H1 (cell line): Measurements from ENCODE around the gene UMAD1. TPM values are rescaled to one million over a fixed set of nuclear protein-coding genes. Genes with fewer than 3 reads are reported as not detected.

ENCODE experiments used
- CTCF ChIA-PET: fragments of 300-600 bp; sonication (Branson Sonifier 250); formaldehyde crosslinking; loops from one replicate; lab custom pipeline; 2021; ENCODE audit not compliant: partially characterized antibody; lab: Charles Lee
- POLR2A ChIA-PET: fragments of 300-600 bp; sonication (Branson Sonifier 250); formaldehyde crosslinking; loops from one replicate; lab custom pipeline; 2021; ENCODE audit warnings: inconsistent platforms; ENCODE audit not compliant: partially characterized antibody; lab: Charles Lee
- DNase-seq, 2 experiments: peaks; one replicate each; pipeline versions ENCODE4 v3.0.0 to v3.0.0-alpha.2; 2010 to 2022; ENCODE audit warnings: low spot score in 2 of 2, low read depth in 1 of 2, mixed read lengths in 1 of 2
- FAIRE-seq: peaks from 2 replicates; lab custom pipeline; 2011; peaks lifted over from hg19 to GRCh38; lab: Jason Lieb, UNC
- H2AFZ ChIP-seq: 2 replicates; pipeline ENCODE4 v1.8.1; 2012; ENCODE audit warnings: low read length, inconsistent platforms
- H2AK5ac ChIP-seq: 2 replicates; pipeline ENCODE4 v1.6.1; 2013; ENCODE audit warnings: low read depth, low read length
- H2BK120ac ChIP-seq: replicated peaks from 2 replicates; pipeline ENCODE3; 2013; ENCODE audit warnings: low read depth, low read length, inconsistent platforms
- H2BK12ac ChIP-seq: 2 replicates; pipeline ENCODE4 v1.6.1; 2013; ENCODE audit warnings: low read depth, low read length
- H2BK15ac ChIP-seq: 2 replicates; pipeline ENCODE4 v1.6.1; 2013; ENCODE audit warnings: low read length
- H2BK20ac ChIP-seq: 2 replicates; pipeline ENCODE4 v1.6.1; 2013; ENCODE audit warnings: low read length
- H2BK5ac ChIP-seq: 2 replicates; pipeline ENCODE4 v1.6.1; 2013; ENCODE audit warnings: low read depth, low read length
- H3K14ac ChIP-seq: 2 replicates; pipeline ENCODE4 v1.6.1; 2013; ENCODE audit warnings: inconsistent platforms; ENCODE audit not compliant: insufficient read length
- H3K18ac ChIP-seq: 2 replicates; pipeline ENCODE4 v1.6.1; 2013; ENCODE audit warnings: low read length; ENCODE audit errors: extremely low read depth
- H3K23ac ChIP-seq: 2 replicates; pipeline ENCODE4 v1.6.1; 2013; ENCODE audit warnings: inconsistent platforms; ENCODE audit not compliant: insufficient read length
- H3K23me2 ChIP-seq: 2 replicates; pipeline ENCODE4 v1.6.1; 2013; ENCODE audit warnings: low read depth, low read length
- H3K27ac ChIP-seq: 2 replicates; pipeline ENCODE4 v1.6.1; 2011; ENCODE audit warnings: low read depth, low read length, inconsistent platforms
- H3K27me3 ChIP-seq, 4 experiments: replicated peaks in 1 of 4; 1 replicate in 1 of 4; 2 replicates in 3 of 4; pipeline versions ENCODE4 v1.6.1 to v1.8.1; 2011 to 2013; ENCODE audit warnings: low read length in 3 of 4, mild to moderate bottlenecking in 3 of 4, inconsistent platforms in 2 of 4, mixed read lengths in 2 of 4, moderate library complexity in 1 of 4; ENCODE audit not compliant: control insufficient read depth in 3 of 4, insufficient read depth in 3 of 4; ENCODE audit errors: extremely low read depth in 1 of 4
- H3K36me3 ChIP-seq, 4 experiments: 2 replicates each; pipeline versions ENCODE4 v1.6.1 to v1.8.1; 2011 to 2013; ENCODE audit warnings: mild to moderate bottlenecking in 4 of 4, low read length in 3 of 4, moderate library complexity in 2 of 4, control low read depth in 1 of 4, inconsistent platforms in 1 of 4; ENCODE audit not compliant: insufficient read depth in 4 of 4, control insufficient read depth in 2 of 4
- H3K4ac ChIP-seq: replicated peaks from 2 replicates; pipeline ENCODE3; 2013; ENCODE audit warnings: low read length, low read depth, mixed read lengths, inconsistent platforms; ENCODE audit not compliant: insufficient read length
- H3K4me1 ChIP-seq, 4 experiments: replicated peaks in 1 of 4; 1 replicate in 1 of 4; 2 replicates in 3 of 4; pipeline versions ENCODE4 v1.6.1 to v1.8.1; 2011 to 2013; ENCODE audit warnings: low read length in 3 of 4, inconsistent platforms in 2 of 4, mixed read lengths in 1 of 4; ENCODE audit not compliant: insufficient read depth in 4 of 4, control insufficient read depth in 3 of 4
- H3K4me2 ChIP-seq, 2 experiments: 2 replicates each; pipeline versions ENCODE4 v1.6.1 to v1.8.1; 2011 to 2013; ENCODE audit warnings: low read depth in 2 of 2, low read length in 2 of 2, control low read depth in 1 of 2, inconsistent platforms in 1 of 2, mild to moderate bottlenecking in 1 of 2; ENCODE audit not compliant: insufficient read depth in 1 of 2
- H3K4me3 ChIP-seq, 4 experiments: fragments of 200-600, 300-600 bp in 1 of 4; sonication (generic), shearing (Covaris generic), sonication (Bioruptor Twin) in 1 of 4; 2 replicates each; pipeline versions ENCODE4 v1.5.1 to v1.8.1; 2011 to 2016; ENCODE audit warnings: low read length in 4 of 4, low read depth in 3 of 4, control low read depth in 2 of 4, inconsistent platforms in 2 of 4, mild to moderate bottlenecking in 2 of 4, mixed read lengths in 1 of 4, moderate library complexity in 1 of 4; ENCODE audit not compliant: insufficient read depth in 2 of 4; ENCODE audit errors: extremely low read depth in 1 of 4
- H3K56ac ChIP-seq: replicated peaks from 2 replicates; pipeline ENCODE3; 2013; ENCODE audit warnings: low read depth, mild to moderate bottlenecking, mixed read lengths, low read length, inconsistent platforms; ENCODE audit not compliant: insufficient read length
- H3K79me1 ChIP-seq: 2 replicates; pipeline ENCODE4 v1.6.1; 2013; ENCODE audit warnings: low read depth, low read length, control low read depth
- H3K79me2 ChIP-seq, 2 experiments: 2 replicates each; pipeline versions ENCODE4 v1.6.1 to v1.8.1; 2012 to 2013; ENCODE audit warnings: low read length in 2 of 2, mild to moderate bottlenecking in 2 of 2, inconsistent platforms in 1 of 2; ENCODE audit not compliant: insufficient read depth in 2 of 2, control insufficient read depth in 1 of 2
- H3K9ac ChIP-seq, 4 experiments: replicated peaks in 1 of 4; 1 replicate in 1 of 4; 2 replicates in 3 of 4; pipeline versions ENCODE4 v1.6.1 to v1.8.1; 2011 to 2013; ENCODE audit warnings: low read depth in 3 of 4, low read length in 3 of 4, control low read depth in 2 of 4, mild to moderate bottlenecking in 2 of 4, moderate library complexity in 2 of 4, inconsistent platforms in 1 of 4; ENCODE audit errors: extremely low read depth in 1 of 4
- H3K9me3 ChIP-seq, 2 experiments: 2 replicates each; pipeline versions ENCODE4 v1.6.1 to v1.8.1; 2012 to 2013; ENCODE audit warnings: mild to moderate bottlenecking in 2 of 2, moderate library complexity in 2 of 2, control low read depth in 1 of 2, inconsistent platforms in 1 of 2, low read depth in 1 of 2, low read length in 1 of 2, mixed read lengths in 1 of 2; ENCODE audit not compliant: insufficient read depth in 2 of 2
- H4K20me1 ChIP-seq, 2 experiments: replicated peaks in 1 of 2; 2 replicates each; pipeline versions ENCODE3 to v1.8.1; 2011 to 2013; ENCODE audit warnings: inconsistent platforms in 2 of 2, low read length in 2 of 2, mild to moderate bottlenecking in 1 of 2; ENCODE audit not compliant: insufficient read depth in 2 of 2, control insufficient read depth in 1 of 2
- H4K5ac ChIP-seq: 2 replicates; pipeline ENCODE4 v1.6.1; 2013; ENCODE audit warnings: low read length, low read depth, mixed read lengths, inconsistent platforms; ENCODE audit not compliant: insufficient read length
- H4K8ac ChIP-seq: 2 replicates; pipeline ENCODE4 v1.8.0; 2013; ENCODE audit warnings: mild to moderate bottlenecking, moderate library complexity, low read length, inconsistent platforms; ENCODE audit not compliant: insufficient read depth; ENCODE audit errors: extremely low read depth
- H4K91ac ChIP-seq: replicated peaks from 2 replicates; pipeline ENCODE3; 2013; ENCODE audit warnings: low read length, mixed read lengths, inconsistent platforms; ENCODE audit not compliant: insufficient read length
- ASH2L ChIP-seq: fragments of 200-600, 300-600 bp; sonication (generic); IDR thresholded peaks from one replicate; pipeline ENCODE4 v1.7.1; 2017; ENCODE audit warnings: low read length
- BACH1 ChIP-seq: IDR thresholded peaks from 2 replicates; pipeline ENCODE4 v1.6.1; 2012; ENCODE audit warnings: low read length, improper control_type of control experiment
- CREB1 ChIP-seq: IDR thresholded peaks from 2 replicates; pipeline ENCODE4 v1.6.1; 2012; ENCODE audit warnings: inconsistent platforms
- HDAC2 ChIP-seq, 2 experiments: fragments of 300-600 bp in 1 of 2; sonication (generic) in 1 of 2; IDR thresholded peaks; 2 replicates each; pipeline ENCODE4 v1.6.1; 2011 to 2012; ENCODE audit warnings: low read depth in 2 of 2, low read length in 2 of 2, mild to moderate bottlenecking in 2 of 2, moderate library complexity in 2 of 2, borderline replicate concordance in 1 of 2, inconsistent platforms in 1 of 2
- PHF8 ChIP-seq: fragments of 200-600 bp; sonication (generic); conservative IDR thresholded peaks from 2 replicates; pipeline ENCODE4 v1.7.1; 2012; ENCODE audit warnings: low read depth, mild to moderate bottlenecking, inconsistent platforms, low read length, moderate library complexity
- POLR2AphosphoS5 ChIP-seq: IDR thresholded peaks from 2 replicates; pipeline ENCODE4 v1.6.1; 2011; ENCODE audit warnings: low read depth, low read length
- SP1 ChIP-seq: IDR thresholded peaks from 2 replicates; pipeline ENCODE4 v1.6.1; 2011; ENCODE audit warnings: low read depth, low read length
- SUZ12 ChIP-seq: fragments of 200-600 bp; sonication (generic); IDR thresholded peaks from 2 replicates; pipeline ENCODE4 v1.6.1; 2012; ENCODE audit warnings: mild to moderate bottlenecking, inconsistent platforms, low read length, moderate library complexity, mixed read lengths
- TEAD4 ChIP-seq: IDR thresholded peaks from 2 replicates; pipeline ENCODE4 v1.6.1; 2012; ENCODE audit warnings: low read depth, low read length, inconsistent platforms, mixed read lengths
- WGBS, 2 experiments: shearing (Covaris generic) in 1 of 2; methylation state at CpG; one replicate each; pipeline versions ENCODE4 v1.1.6 to v1.1.7; 2013 to 2015; ENCODE audit warnings: low lambda C conversion rate in 2 of 2, mixed read lengths in 2 of 2, inconsistent platforms in 1 of 2, low coverage in 1 of 2, missing lambda C conversion rate in 1 of 2; ENCODE audit not compliant: insufficient replicate concordance in 2 of 2, insufficient coverage in 1 of 2, insufficient read length in 1 of 2; ENCODE audit errors: extremely low coverage in 1 of 2, missing lambda C conversion rate in 1 of 2; 5-methylcytosine and 5-hydroxymethylcytosine counted together
- polyA plus RNA-seq, 7 experiments: library from polyadenylated mRNA; depleted of rRNA in 3 of 7; stranded (reverse) in 5 of 7; unstranded in 2 of 7; fragments of >200 nt in 5 of 7; fragments of 200-250 nt in 2 of 7; gene quantifications; 1 replicate in 5 of 7; 2 replicates in 1 of 7; 4 replicates in 1 of 7; pipeline versions ENCODE4 v1.2.1 to v1.2.3, GENCODE V29; 2011 to 2013; ENCODE audit warnings: missing spikeins in 2 of 7, mixed read lengths in 2 of 7
- total RNA-seq: library from RNA; stranded (reverse); fragmentation: NEBNext Ultra II Directional; extraction: Animal tissue kit (Norgen Biotek cat#: 25700); gene quantifications from 2 replicates; pipeline ENCODE4 v1.2.1, GENCODE V29; 2021
- TF ChIP-seq, protein P1 (sequence below): IDR thresholded peaks from 2 replicates; pipeline ENCODE4 v1.6.1; 2011; ENCODE audit warnings: low read length, improper control_type of control experiment

The UMAD1 gene
- total and polyA plus RNA-seq, 2 of the 8 experiments (the other 6 are each of a cell fraction or from before 2014, with no cell fraction given): 10.4 to 12.3 TPM

DNA sequence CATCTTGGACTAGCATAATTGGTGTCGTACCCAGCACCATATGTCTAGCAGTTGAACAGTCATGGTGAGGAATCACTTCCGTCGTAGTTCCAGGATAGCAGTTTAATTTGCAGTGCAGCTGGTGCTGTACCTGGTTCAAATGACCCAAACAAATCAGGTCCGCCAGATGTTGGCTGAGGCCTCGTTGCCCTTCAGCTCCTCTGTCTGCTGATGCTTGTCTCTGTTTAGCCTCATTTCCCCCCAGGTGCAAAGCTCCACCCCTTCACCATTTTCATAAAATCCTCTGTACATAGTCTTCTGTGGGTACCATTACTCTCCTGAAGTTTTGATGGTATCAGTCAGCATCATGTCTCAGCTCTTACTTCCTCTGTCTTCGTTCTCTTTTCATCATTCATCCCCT lies 35.1 kb downstream of the UMAD1 start:
- H3K9me3 ChIP-seq: peaks cover 0 to 2% of the 10 kb centered on the region in 2 experiments; a peak in 1 of 4 replicates
- H2BK5ac ChIP-seq: no peak overlapping the region
- no peak overlapping the region for H2AK5ac ChIP-seq
- ChIA-PET POLR2A (interaction anchor here (0.6 kb wide), 1 partner anchor 58 kb away, joined by 3 read pairs; no protein-coding TSS in a partner anchor), CTCF (no interaction called here)
- H2BK20ac ChIP-seq: no peak overlapping the region
- no peak overlapping the region for H2AFZ ChIP-seq
- no peak overlapping the region for H3K27ac ChIP-seq
- H3K4me2 ChIP-seq: no peak overlapping the region
- no peak overlapping the region for H3K18ac ChIP-seq
- H2BK120ac ChIP-seq: no peak overlapping the region
- H3K79me2 ChIP-seq: no peaks in the 10 kb centered on the region
- H4K5ac ChIP-seq: no peak overlapping the region
- DNase-seq: no peak
- H4K8ac ChIP-seq: no peak overlapping the region
- no peak for FAIRE-seq
- no peaks in the 10 kb centered on the region for H3K23me2 ChIP-seq
- no peaks in the 10 kb centered on the region for H4K20me1 ChIP-seq
- H3K36me3 ChIP-seq: no peaks in the 10 kb centered on the region; a peak in 1 of 8 replicates
- no peaks in the 10 kb centered on the region; a peak in 1 of 7 replicates for H3K4me1 ChIP-seq
- H3K79me1 ChIP-seq: no peaks in the 10 kb centered on the region
- H3K14ac ChIP-seq: no peak overlapping the region
- TF ChIP-seq POLR2AphosphoS5 (no peak), CREB1 (no peak), HDAC2 (IDR thresholded peaks at IDR 0.05; ENCODE audit: borderline replicate concordance in 1 of 2, low read depth in 2 of 2, low read length in 2 of 2) (no peak), SP1 (no peak), TEAD4 (no peak), BACH1 (no peak), PHF8 (no peak), ASH2L (no peak), SUZ12 (no peak)
- TF ChIP-seq, protein P1, sequence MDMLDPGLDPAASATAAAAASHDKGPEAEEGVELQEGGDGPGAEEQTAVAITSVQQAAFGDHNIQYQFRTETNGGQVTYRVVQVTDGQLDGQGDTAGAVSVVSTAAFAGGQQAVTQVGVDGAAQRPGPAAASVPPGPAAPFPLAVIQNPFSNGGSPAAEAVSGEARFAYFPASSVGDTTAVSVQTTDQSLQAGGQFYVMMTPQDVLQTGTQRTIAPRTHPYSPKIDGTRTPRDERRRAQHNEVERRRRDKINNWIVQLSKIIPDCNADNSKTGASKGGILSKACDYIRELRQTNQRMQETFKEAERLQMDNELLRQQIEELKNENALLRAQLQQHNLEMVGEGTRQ: no peak
- H4K91ac ChIP-seq: no peak overlapping the region
- no peak overlapping the region for H3K23ac ChIP-seq
- no peak overlapping the region for H3K4ac ChIP-seq
- no peak overlapping the region for H3K56ac ChIP-seq
- WGBS, 2 experiments: 73% methylated on average over 6 of the region's 6 CpGs; no CpG with 5 or more reads in 1 of the 2 experiments
- H3K27me3 ChIP-seq: no peaks in the 10 kb centered on the region
- H3K4me3 ChIP-seq: no peak overlapping the region
- H2BK15ac ChIP-seq: no peak overlapping the region
- no peak overlapping the region for H2BK12ac ChIP-seq
- no peak overlapping the region for H3K9ac ChIP-seq
